H1 (cell line): Measurements from ENCODE around the gene PLVAP. TPM values are rescaled to one million over a fixed set of nuclear protein-coding genes. Genes with fewer than 3 reads are reported as not detected.
A peak's percentile ranks its signal among the peaks of the same experiment; 100 is the strongest.

ENCODE experiments used
- CTCF ChIA-PET: fragments of 300-600 bp; sonication (Branson Sonifier 250); formaldehyde crosslinking; loops from one replicate; lab custom pipeline; 2021; ENCODE audit not compliant: partially characterized antibody; lab: Charles Lee
- POLR2A ChIA-PET: fragments of 300-600 bp; sonication (Branson Sonifier 250); formaldehyde crosslinking; loops from one replicate; lab custom pipeline; 2021; ENCODE audit warnings: inconsistent platforms; ENCODE audit not compliant: partially characterized antibody; lab: Charles Lee
- DNase-seq, 2 experiments: peaks; one replicate each; pipeline versions ENCODE4 v3.0.0 to v3.0.0-alpha.2; 2010 to 2022; ENCODE audit warnings: low spot score in 2 of 2, low read depth in 1 of 2, mixed read lengths in 1 of 2
- FAIRE-seq: peaks from 2 replicates; lab custom pipeline; 2011; peaks lifted over from hg19 to GRCh38; lab: Jason Lieb, UNC
- H2AFZ ChIP-seq: 2 replicates; pipeline ENCODE4 v1.8.1; 2012; ENCODE audit warnings: low read length, inconsistent platforms
- H2AK5ac ChIP-seq: 2 replicates; pipeline ENCODE4 v1.6.1; 2013; ENCODE audit warnings: low read depth, low read length
- H2BK120ac ChIP-seq: replicated peaks from 2 replicates; pipeline ENCODE3; 2013; ENCODE audit warnings: low read depth, low read length, inconsistent platforms
- H2BK12ac ChIP-seq: 2 replicates; pipeline ENCODE4 v1.6.1; 2013; ENCODE audit warnings: low read depth, low read length
- H2BK15ac ChIP-seq: 2 replicates; pipeline ENCODE4 v1.6.1; 2013; ENCODE audit warnings: low read length
- H2BK20ac ChIP-seq: 2 replicates; pipeline ENCODE4 v1.6.1; 2013; ENCODE audit warnings: low read length
- H2BK5ac ChIP-seq: 2 replicates; pipeline ENCODE4 v1.6.1; 2013; ENCODE audit warnings: low read depth, low read length
- H3K14ac ChIP-seq: 2 replicates; pipeline ENCODE4 v1.6.1; 2013; ENCODE audit warnings: inconsistent platforms; ENCODE audit not compliant: insufficient read length
- H3K18ac ChIP-seq: 2 replicates; pipeline ENCODE4 v1.6.1; 2013; ENCODE audit warnings: low read length; ENCODE audit errors: extremely low read depth
- H3K23ac ChIP-seq: 2 replicates; pipeline ENCODE4 v1.6.1; 2013; ENCODE audit warnings: inconsistent platforms; ENCODE audit not compliant: insufficient read length
- H3K23me2 ChIP-seq: 2 replicates; pipeline ENCODE4 v1.6.1; 2013; ENCODE audit warnings: low read depth, low read length
- H3K27ac ChIP-seq: 2 replicates; pipeline ENCODE4 v1.6.1; 2011; ENCODE audit warnings: low read depth, low read length, inconsistent platforms
- H3K27me3 ChIP-seq, 4 experiments: replicated peaks in 1 of 4; 1 replicate in 1 of 4; 2 replicates in 3 of 4; pipeline versions ENCODE4 v1.6.1 to v1.8.1; 2011 to 2013; ENCODE audit warnings: low read length in 3 of 4, mild to moderate bottlenecking in 3 of 4, inconsistent platforms in 2 of 4, mixed read lengths in 2 of 4, moderate library complexity in 1 of 4; ENCODE audit not compliant: control insufficient read depth in 3 of 4, insufficient read depth in 3 of 4; ENCODE audit errors: extremely low read depth in 1 of 4
- H3K36me3 ChIP-seq, 4 experiments: 2 replicates each; pipeline versions ENCODE4 v1.6.1 to v1.8.1; 2011 to 2013; ENCODE audit warnings: mild to moderate bottlenecking in 4 of 4, low read length in 3 of 4, moderate library complexity in 2 of 4, control low read depth in 1 of 4, inconsistent platforms in 1 of 4; ENCODE audit not compliant: insufficient read depth in 4 of 4, control insufficient read depth in 2 of 4
- H3K4ac ChIP-seq: replicated peaks from 2 replicates; pipeline ENCODE3; 2013; ENCODE audit warnings: low read length, low read depth, mixed read lengths, inconsistent platforms; ENCODE audit not compliant: insufficient read length
- H3K4me1 ChIP-seq, 4 experiments: replicated peaks in 1 of 4; 1 replicate in 1 of 4; 2 replicates in 3 of 4; pipeline versions ENCODE4 v1.6.1 to v1.8.1; 2011 to 2013; ENCODE audit warnings: low read length in 3 of 4, inconsistent platforms in 2 of 4, mixed read lengths in 1 of 4; ENCODE audit not compliant: insufficient read depth in 4 of 4, control insufficient read depth in 3 of 4
- H3K4me2 ChIP-seq, 2 experiments: 2 replicates each; pipeline versions ENCODE4 v1.6.1 to v1.8.1; 2011 to 2013; ENCODE audit warnings: low read depth in 2 of 2, low read length in 2 of 2, control low read depth in 1 of 2, inconsistent platforms in 1 of 2, mild to moderate bottlenecking in 1 of 2; ENCODE audit not compliant: insufficient read depth in 1 of 2
- H3K4me3 ChIP-seq, 4 experiments: fragments of 200-600, 300-600 bp in 1 of 4; sonication (generic), shearing (Covaris generic), sonication (Bioruptor Twin) in 1 of 4; 2 replicates each; pipeline versions ENCODE4 v1.5.1 to v1.8.1; 2011 to 2016; ENCODE audit warnings: low read length in 4 of 4, low read depth in 3 of 4, control low read depth in 2 of 4, inconsistent platforms in 2 of 4, mild to moderate bottlenecking in 2 of 4, mixed read lengths in 1 of 4, moderate library complexity in 1 of 4; ENCODE audit not compliant: insufficient read depth in 2 of 4; ENCODE audit errors: extremely low read depth in 1 of 4
- H3K56ac ChIP-seq: replicated peaks from 2 replicates; pipeline ENCODE3; 2013; ENCODE audit warnings: low read depth, mild to moderate bottlenecking, mixed read lengths, low read length, inconsistent platforms; ENCODE audit not compliant: insufficient read length
- H3K79me1 ChIP-seq: 2 replicates; pipeline ENCODE4 v1.6.1; 2013; ENCODE audit warnings: low read depth, low read length, control low read depth
- H3K79me2 ChIP-seq, 2 experiments: 2 replicates each; pipeline versions ENCODE4 v1.6.1 to v1.8.1; 2012 to 2013; ENCODE audit warnings: low read length in 2 of 2, mild to moderate bottlenecking in 2 of 2, inconsistent platforms in 1 of 2; ENCODE audit not compliant: insufficient read depth in 2 of 2, control insufficient read depth in 1 of 2
- H3K9ac ChIP-seq, 4 experiments: replicated peaks in 1 of 4; 1 replicate in 1 of 4; 2 replicates in 3 of 4; pipeline versions ENCODE4 v1.6.1 to v1.8.1; 2011 to 2013; ENCODE audit warnings: low read depth in 3 of 4, low read length in 3 of 4, control low read depth in 2 of 4, mild to moderate bottlenecking in 2 of 4, moderate library complexity in 2 of 4, inconsistent platforms in 1 of 4; ENCODE audit errors: extremely low read depth in 1 of 4
- H3K9me3 ChIP-seq, 2 experiments: 2 replicates each; pipeline versions ENCODE4 v1.6.1 to v1.8.1; 2012 to 2013; ENCODE audit warnings: mild to moderate bottlenecking in 2 of 2, moderate library complexity in 2 of 2, control low read depth in 1 of 2, inconsistent platforms in 1 of 2, low read depth in 1 of 2, low read length in 1 of 2, mixed read lengths in 1 of 2; ENCODE audit not compliant: insufficient read depth in 2 of 2
- H4K20me1 ChIP-seq, 2 experiments: replicated peaks in 1 of 2; 2 replicates each; pipeline versions ENCODE3 to v1.8.1; 2011 to 2013; ENCODE audit warnings: inconsistent platforms in 2 of 2, low read length in 2 of 2, mild to moderate bottlenecking in 1 of 2; ENCODE audit not compliant: insufficient read depth in 2 of 2, control insufficient read depth in 1 of 2
- H4K5ac ChIP-seq: 2 replicates; pipeline ENCODE4 v1.6.1; 2013; ENCODE audit warnings: low read length, low read depth, mixed read lengths, inconsistent platforms; ENCODE audit not compliant: insufficient read length
- H4K8ac ChIP-seq: 2 replicates; pipeline ENCODE4 v1.8.0; 2013; ENCODE audit warnings: mild to moderate bottlenecking, moderate library complexity, low read length, inconsistent platforms; ENCODE audit not compliant: insufficient read depth; ENCODE audit errors: extremely low read depth
- H4K91ac ChIP-seq: replicated peaks from 2 replicates; pipeline ENCODE3; 2013; ENCODE audit warnings: low read length, mixed read lengths, inconsistent platforms; ENCODE audit not compliant: insufficient read length
- CTBP2 ChIP-seq: IDR thresholded peaks from 2 replicates; pipeline ENCODE4 v1.7.0; 2011; ENCODE audit warnings: borderline replicate concordance, mild to moderate bottlenecking, moderate library complexity, mixed read lengths, low read length; ENCODE audit not compliant: insufficient read depth, insufficient read length
- EGR1 ChIP-seq: IDR thresholded peaks from 2 replicates; pipeline ENCODE4 v1.6.1; 2011; ENCODE audit warnings: low read depth, low read length, borderline replicate concordance
- PHF8 ChIP-seq: fragments of 200-600 bp; sonication (generic); conservative IDR thresholded peaks from 2 replicates; pipeline ENCODE4 v1.7.1; 2012; ENCODE audit warnings: low read depth, mild to moderate bottlenecking, inconsistent platforms, low read length, moderate library complexity
- POLR2A ChIP-seq, 2 experiments: IDR thresholded peaks; 1 replicate in 1 of 2; 2 replicates in 1 of 2; pipeline ENCODE4 v1.6.1; 2011; ENCODE audit warnings: low read depth in 2 of 2, low read length in 2 of 2, mild to moderate bottlenecking in 2 of 2; ENCODE audit errors: control extremely low read depth in 1 of 2
- RXRA ChIP-seq: IDR thresholded peaks from 2 replicates; pipeline ENCODE4 v1.6.1; 2011; ENCODE audit warnings: low read depth, mild to moderate bottlenecking, low read length, moderate library complexity; ENCODE audit not compliant: insufficient read depth
- SIN3A ChIP-seq, 2 experiments: IDR thresholded peaks in 1 of 2; conservative IDR thresholded peaks in 1 of 2; 2 replicates each; pipeline ENCODE4 v1.6.1; 2011 to 2012; ENCODE audit warnings: low read length in 2 of 2, improper control_type of control experiment in 1 of 2, low read depth in 1 of 2, mild to moderate bottlenecking in 1 of 2
- SP1 ChIP-seq: IDR thresholded peaks from 2 replicates; pipeline ENCODE4 v1.6.1; 2011; ENCODE audit warnings: low read depth, low read length
- TAF1 ChIP-seq: IDR thresholded peaks from 2 replicates; pipeline ENCODE4 v1.6.1; 2011; ENCODE audit warnings: mild to moderate bottlenecking, low read depth, low read length
- TBP ChIP-seq: IDR thresholded peaks from 2 replicates; pipeline ENCODE4 v1.6.1; 2011; ENCODE audit warnings: low read depth, low read length, improper control_type of control experiment
- WGBS, 2 experiments: shearing (Covaris generic) in 1 of 2; methylation state at CpG; one replicate each; pipeline versions ENCODE4 v1.1.6 to v1.1.7; 2013 to 2015; ENCODE audit warnings: low lambda C conversion rate in 2 of 2, mixed read lengths in 2 of 2, inconsistent platforms in 1 of 2, low coverage in 1 of 2, missing lambda C conversion rate in 1 of 2; ENCODE audit not compliant: insufficient replicate concordance in 2 of 2, insufficient coverage in 1 of 2, insufficient read length in 1 of 2; ENCODE audit errors: extremely low coverage in 1 of 2, missing lambda C conversion rate in 1 of 2; 5-methylcytosine and 5-hydroxymethylcytosine counted together
- polyA plus RNA-seq, 7 experiments: library from polyadenylated mRNA; depleted of rRNA in 3 of 7; stranded (reverse) in 5 of 7; unstranded in 2 of 7; fragments of >200 nt in 5 of 7; fragments of 200-250 nt in 2 of 7; gene quantifications; 1 replicate in 5 of 7; 2 replicates in 1 of 7; 4 replicates in 1 of 7; pipeline versions ENCODE4 v1.2.1 to v1.2.3, GENCODE V29; 2011 to 2013; ENCODE audit warnings: missing spikeins in 2 of 7, mixed read lengths in 2 of 7
- total RNA-seq: library from RNA; stranded (reverse); fragmentation: NEBNext Ultra II Directional; extraction: Animal tissue kit (Norgen Biotek cat#: 25700); gene quantifications from 2 replicates; pipeline ENCODE4 v1.2.1, GENCODE V29; 2021

The PLVAP gene
- total and polyA plus RNA-seq, 2 of the 8 experiments (the other 6 are each of a cell fraction or from before 2014, with no cell fraction given): 0.32 TPM; not detected in 1

DNA sequence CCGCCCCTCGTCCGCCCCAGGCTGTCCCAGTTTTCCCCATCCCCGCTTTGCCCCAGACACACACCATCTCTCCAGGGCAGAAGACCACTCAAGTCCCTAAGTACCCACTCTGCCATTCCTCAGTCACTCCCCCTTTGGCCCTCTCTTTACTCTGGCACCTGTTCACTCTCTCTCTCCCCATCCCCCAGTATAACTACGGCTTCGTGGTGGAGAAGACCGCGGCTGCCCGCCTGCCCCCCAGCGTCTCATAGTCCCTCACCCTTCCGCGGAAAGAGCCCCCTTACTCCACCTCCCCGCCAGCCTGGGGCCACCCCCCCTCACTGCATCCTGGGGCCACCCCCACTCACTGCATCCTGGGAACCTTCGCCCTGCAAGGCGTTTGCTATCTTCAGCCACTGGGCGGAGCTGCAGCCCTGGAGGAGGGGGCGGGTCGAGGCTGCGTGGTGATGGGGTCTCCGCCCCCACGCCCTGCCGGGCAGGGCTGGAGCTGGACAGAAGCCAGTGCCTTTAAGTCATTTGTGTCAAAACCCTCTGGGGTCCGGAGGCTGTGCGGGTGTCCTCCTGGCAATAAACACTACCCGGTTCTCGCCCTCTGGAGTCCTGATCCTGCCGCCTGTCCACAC is 47.7 kb upstream of the PLVAP start:
- Histone ChIP-seq H3K4ac (no peak overlapping the region), H3K4me1 (peaks cover 0 to 12% (median 6%) of the 10 kb centered on the region in 4 experiments; a peak in 6 of 7 replicates), H3K9me3 (no peaks in the 10 kb centered on the region), H3K23me2 (peaks cover 9% of the 10 kb centered on the region), H3K27ac (no peak overlapping the region), H3K4me2 (peak overlapping the region; percentile 5 to 70), H3K4me3 (peak overlapping the region; percentile 9 to 63 (median 34); a peak in 5 of 8 replicates), H3K27me3 (no peaks in the 10 kb centered on the region; a peak in 2 of 7 replicates), H2BK20ac (no peak overlapping the region), H3K79me1 (no peaks in the 10 kb centered on the region), H3K36me3 (no peaks in the 10 kb centered on the region), H4K20me1 (peaks cover 0 to 4% of the 10 kb centered on the region in 2 experiments), H2BK15ac (no peak overlapping the region), H3K9ac (no peak overlapping the region), H2AFZ (no peak overlapping the region; the same call in 1 of the 2 replicates), H3K56ac (no peak overlapping the region), H2BK5ac (0 out of 2 replicates have a peak overlapping the region, but pooled peaks have one; percentile 66), H3K23ac (no peak overlapping the region), H4K91ac (peak overlapping the region; percentile 2), H3K14ac (no peak overlapping the region), H3K79me2 (no peaks in the 10 kb centered on the region), H2BK12ac (peak overlapping the region; percentile 23; the same call in 1 of the 2 replicates), H4K8ac (peak overlapping the region; percentile 83; the same call in 1 of the 2 replicates), H4K5ac (no peak overlapping the region), H2AK5ac (no peak overlapping the region), H3K18ac (no peak overlapping the region; the same call in none of the 2 replicates), H2BK120ac (no peak overlapping the region)
- DNase-seq (peak in 1 of 2 experiments; percentile 91), FAIRE-seq (peak; percentile 87)
- CTCF ChIA-PET: interaction anchor here (0.6 to 2.7 kb wide), 9 partner anchors 8 to 89 kb away, joined by 3 to 16 read pairs (median 3); partner anchors contain the start of gene CCDC194
- 21% methylated on average over 23 of the region's 27 CpGs; no CpG with 5 or more reads in 1 of the 2 experiments for WGBS, 2 experiments
- POLR2A ChIA-PET: interaction anchor here (0.6 to 1.4 kb wide), 6 partner anchors 9 to 192 kb away, joined by 3 to 5 read pairs (median 4); no protein-coding TSS in a partner anchor
- TF ChIP-seq TAF1: peak; percentile 69
- peak; percentile 70; the same call in 1 of the 2 replicates for TF ChIP-seq SP1
- peak; percentile 91 for TF ChIP-seq EGR1
- TF ChIP-seq SIN3A (conservative IDR thresholded peaks at IDR 0.05 in 1 of 2, IDR thresholded peaks at IDR 0.05 in 1 of 2; ENCODE audit: low read depth in 1 of 2, low read length in 2 of 2): peak; percentile 37 to 56; a peak in 1 of 4 replicates
- no peak for TF ChIP-seq POLR2A (IDR thresholded peaks at IDR 0.05; ENCODE audit: control extremely low read depth in 1 of 2, low read depth in 2 of 2, low read length in 2 of 2)
- no peak for TF ChIP-seq RXRA
- TF ChIP-seq CTBP2: no peak
- peak; percentile 37; the same call in 1 of the 2 replicates for TF ChIP-seq PHF8
- TF ChIP-seq TBP: peak; percentile 52; the same call in 1 of the 2 replicates
